Liver (tissue), 2 donors: ENCODE results near the gene ADAMTS19.

Source experiments
- GABPA ChIP-seq, 2 donors: IDR thresholded peaks in 1 of 2; conservative IDR thresholded peaks in 1 of 2; 2 replicates each; pipeline ENCODE4 v1.6.1; 2016; ENCODE audit warnings: antibody characterized with exemption in 2 of 2, mild to moderate bottlenecking in 1 of 2, moderate library complexity in 1 of 2
- YY1 ChIP-seq: IDR thresholded peaks from 2 replicates; pipeline ENCODE4 v1.6.1; 2016; ENCODE audit warnings: antibody characterized with exemption, mild to moderate bottlenecking
- donor health status: healthy.

GRCh38 chr5:129696636-129697035 lies 236.5 kb downstream of the ADAMTS19 start:
- TF ChIP-seq YY1 (no peak), GABPA (IDR thresholded peaks at IDR 0.05 in 1 of 2, conservative IDR thresholded peaks at IDR 0.05 in 1 of 2) (no peak)
